ENCODE measurements around the gene PIN1. TPM values are rescaled to one million over a fixed set of nuclear protein-coding genes. Genes with fewer than 3 reads are reported as not detected.

The PIN1 gene
- polyA plus RNA-seq, 3 donors, result 67.4 to 79.8 (median 68.3) TPM

DNA sequence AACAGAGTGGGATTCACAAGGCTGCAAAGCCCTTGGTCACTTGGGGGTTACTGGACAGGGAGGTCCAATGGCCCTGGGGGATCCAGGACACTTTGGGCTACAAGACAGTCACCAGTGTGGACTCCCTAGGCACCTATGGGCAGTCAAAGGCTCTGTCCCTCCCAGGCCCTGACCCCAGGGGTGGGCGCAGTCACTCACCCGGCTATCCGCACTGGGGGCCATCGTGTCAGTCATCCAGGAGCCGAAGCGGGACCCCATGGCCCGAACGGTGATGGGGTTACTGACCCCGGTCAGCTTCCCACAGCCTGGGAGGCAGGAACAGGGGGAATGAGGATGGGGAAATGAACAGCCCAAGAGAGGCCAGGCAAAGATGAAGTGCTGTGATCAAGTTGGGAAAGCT lies 21.5 kb downstream of the PIN1 start:
- Histone ChIP-seq H4K20me1 (ENCODE audit: insufficient read depth, low read length) (no peaks in the 10 kb centered on the region), H3K36me3 (replicated peaks in 1 of 2; ENCODE audit: control insufficient read depth in 1 of 2, insufficient read depth in 2 of 2, low read length in 2 of 2) (no peaks in the 10 kb centered on the region), H3K4me1 (ENCODE audit: control insufficient read depth in 1 of 2, insufficient read depth in 2 of 2, low read length in 2 of 2) (peaks cover 0 to 12% of the 10 kb centered on the region in 2 donors), H3K4me2 (replicated peaks; ENCODE audit: extremely low read depth, low read length, poor library complexity, severe bottlenecking) (no peak overlapping the region), H3K27me3 (ENCODE audit: control insufficient read depth in 2 of 2, insufficient read depth in 2 of 2, low read length in 2 of 2) (no peaks in the 10 kb centered on the region), H3K4me3 (replicated peaks in 1 of 3; ENCODE audit: low read depth in 2 of 3, low read length in 3 of 3) (no peak overlapping the region), H3K79me2 (ENCODE audit: insufficient read depth, low read length) (no peaks in the 10 kb centered on the region), H3K9ac (ENCODE audit: insufficient read depth, low read length, poor library complexity, severe bottlenecking) (no peak overlapping the region), H2AFZ (ENCODE audit: insufficient read depth, low read depth, low read length, poor library complexity, severe bottlenecking) (no peak overlapping the region), H3K9me3 (replicated peaks in 1 of 2; ENCODE audit: control insufficient read depth in 1 of 2, insufficient read depth in 1 of 2, low read length in 2 of 2) (no peaks in the 10 kb centered on the region), H3K27ac (ENCODE audit: low read depth in 1 of 2, low read length in 2 of 2) (no peak overlapping the region)
- Mint-ChIP-seq H3K27me3 (ENCODE audit: low read depth in 3 of 3) (peaks cover 0 to 7% (median 3%) of the 10 kb centered on the region in 3 donors), H3K4me3 (no peak overlapping the region), H3K9me3 (peaks cover 0 to 5% (median 4%) of the 10 kb centered on the region in 7 donors), H3K36me3 (peaks cover 4 to 12% of the 10 kb centered on the region in 2 donors), H3K27ac (peak overlapping the region in 1 of 7 donors; percentile 69), H3K4me1 (peaks cover 14% of the 10 kb centered on the region)
- DNase-seq, result no peak
- TF ChIP-seq, protein P1, sequence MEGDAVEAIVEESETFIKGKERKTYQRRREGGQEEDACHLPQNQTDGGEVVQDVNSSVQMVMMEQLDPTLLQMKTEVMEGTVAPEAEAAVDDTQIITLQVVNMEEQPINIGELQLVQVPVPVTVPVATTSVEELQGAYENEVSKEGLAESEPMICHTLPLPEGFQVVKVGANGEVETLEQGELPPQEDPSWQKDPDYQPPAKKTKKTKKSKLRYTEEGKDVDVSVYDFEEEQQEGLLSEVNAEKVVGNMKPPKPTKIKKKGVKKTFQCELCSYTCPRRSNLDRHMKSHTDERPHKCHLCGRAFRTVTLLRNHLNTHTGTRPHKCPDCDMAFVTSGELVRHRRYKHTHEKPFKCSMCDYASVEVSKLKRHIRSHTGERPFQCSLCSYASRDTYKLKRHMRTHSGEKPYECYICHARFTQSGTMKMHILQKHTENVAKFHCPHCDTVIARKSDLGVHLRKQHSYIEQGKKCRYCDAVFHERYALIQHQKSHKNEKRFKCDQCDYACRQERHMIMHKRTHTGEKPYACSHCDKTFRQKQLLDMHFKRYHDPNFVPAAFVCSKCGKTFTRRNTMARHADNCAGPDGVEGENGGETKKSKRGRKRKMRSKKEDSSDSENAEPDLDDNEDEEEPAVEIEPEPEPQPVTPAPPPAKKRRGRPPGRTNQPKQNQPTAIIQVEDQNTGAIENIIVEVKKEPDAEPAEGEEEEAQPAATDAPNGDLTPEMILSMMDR (IDR thresholded peaks at IDR 0.05), result no peak
- 100% methylated on average over 9 of the region's 9 CpGs for WGBS (ENCODE audit: insufficient coverage)
- intact Hi-C loops (cut with micrococcal nuclease), result no loop called here

DNA sequence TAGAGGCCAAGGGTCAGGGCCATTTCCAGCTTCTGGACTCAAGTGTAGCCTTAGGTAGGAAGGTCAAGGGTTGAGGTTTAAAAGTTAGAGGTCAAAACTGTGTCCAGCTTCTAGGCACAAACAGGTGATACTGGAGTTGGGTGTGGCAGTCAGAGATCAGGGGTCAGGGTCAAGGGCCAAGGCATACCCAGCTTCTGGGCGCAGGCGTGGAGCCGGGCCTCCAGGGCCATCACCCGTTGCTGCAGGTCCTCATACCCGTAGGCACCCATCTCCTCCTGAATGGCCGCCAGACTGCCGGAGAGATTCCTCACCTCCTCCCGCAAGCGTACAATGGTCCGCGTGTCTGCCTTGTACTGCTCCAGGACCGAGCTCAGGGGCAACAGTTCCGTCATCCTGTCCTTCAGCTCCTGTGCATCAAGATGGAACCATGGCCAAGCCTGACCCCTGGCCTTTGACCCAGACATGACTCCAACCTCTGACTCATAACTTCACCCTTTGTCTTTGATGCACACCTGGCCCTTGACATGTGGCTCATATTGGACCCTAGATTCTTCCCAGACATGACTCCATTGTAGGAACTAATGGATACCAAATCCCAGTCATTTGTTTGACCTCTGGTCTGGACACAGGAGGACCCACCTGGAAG lies 22.1 kb downstream of the PIN1 start:
- H3K27ac ChIP-seq (ENCODE audit: low read depth in 1 of 2, low read length in 2 of 2), result no peak overlapping the region
- no peaks in the 10 kb centered on the region for H3K27me3 ChIP-seq (ENCODE audit: control insufficient read depth in 2 of 2, insufficient read depth in 2 of 2, low read length in 2 of 2)
- no peak overlapping the region for H2AFZ ChIP-seq (ENCODE audit: insufficient read depth, low read depth, low read length, poor library complexity, severe bottlenecking)
- no peaks in the 10 kb centered on the region for H3K36me3 ChIP-seq (replicated peaks in 1 of 2; ENCODE audit: control insufficient read depth in 1 of 2, insufficient read depth in 2 of 2, low read length in 2 of 2)
- intact Hi-C loops (cut with micrococcal nuclease), result no loop called here
- H3K4me1 ChIP-seq (ENCODE audit: control insufficient read depth in 1 of 2, insufficient read depth in 2 of 2, low read length in 2 of 2), result peaks cover 0 to 12% of the 10 kb centered on the region in 2 donors
- H3K4me3 ChIP-seq (replicated peaks in 1 of 3; ENCODE audit: low read depth in 2 of 3, low read length in 3 of 3), result no peak overlapping the region
- no peak for DNase-seq
- WGBS (ENCODE audit: insufficient coverage), result 97% methylated on average over 12 of the region's 13 CpGs
- H4K20me1 ChIP-seq (ENCODE audit: insufficient read depth, low read length), result no peaks in the 10 kb centered on the region
- Mint-ChIP-seq H3K36me3 (peaks cover 4 to 10% of the 10 kb centered on the region in 2 donors), H3K27me3 (ENCODE audit: low read depth in 3 of 3) (peaks cover 2 to 9% (median 3%) of the 10 kb centered on the region in 3 donors), H3K27ac (peak overlapping the region in 1 of 7 donors; percentile 69), H3K9me3 (peaks cover 0 to 5% (median 4%) of the 10 kb centered on the region in 7 donors), H3K4me1 (peaks cover 14% of the 10 kb centered on the region), H3K4me3 (no peak overlapping the region)
- TF ChIP-seq, protein P1 (IDR thresholded peaks at IDR 0.05), result no peak
- no peak overlapping the region for H3K9ac ChIP-seq (ENCODE audit: insufficient read depth, low read length, poor library complexity, severe bottlenecking)
- H3K9me3 ChIP-seq (replicated peaks in 1 of 2; ENCODE audit: control insufficient read depth in 1 of 2, insufficient read depth in 1 of 2, low read length in 2 of 2), result no peaks in the 10 kb centered on the region
- no peaks in the 10 kb centered on the region for H3K79me2 ChIP-seq (ENCODE audit: insufficient read depth, low read length)
- no peak overlapping the region for H3K4me2 ChIP-seq (replicated peaks; ENCODE audit: extremely low read depth, low read length, poor library complexity, severe bottlenecking)

Data from CD14-positive monocyte (primary cell).